T-helper 9 cell (primary cell): ENCODE measurements around the gene BCAS4.

Source experiments
- DNase-seq: peaks from one replicate; pipeline ENCODE4 v3.0.0-alpha.2; 2020

The BCAS4 gene

DNA sequence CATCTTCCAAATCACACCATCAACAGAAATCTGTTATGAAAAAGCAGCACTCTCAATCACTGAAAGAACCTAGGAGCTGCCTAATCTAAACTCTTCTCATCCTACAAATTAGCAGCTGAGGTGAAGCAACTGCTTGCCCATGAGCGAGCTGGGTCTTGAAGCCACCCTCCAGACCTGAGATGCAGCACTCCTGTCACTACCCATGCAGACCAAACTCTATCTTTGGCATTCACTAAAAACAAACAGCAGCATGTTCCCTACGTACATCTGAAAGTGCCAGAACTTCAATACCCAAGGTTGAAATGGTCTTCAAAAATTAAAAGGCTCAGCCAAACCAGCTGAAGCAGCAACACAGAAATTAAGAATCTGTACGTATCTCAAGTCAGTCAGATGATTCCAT is 122.1 kb downstream of the BCAS4 start:
- no peak for DNase-seq

DNA sequence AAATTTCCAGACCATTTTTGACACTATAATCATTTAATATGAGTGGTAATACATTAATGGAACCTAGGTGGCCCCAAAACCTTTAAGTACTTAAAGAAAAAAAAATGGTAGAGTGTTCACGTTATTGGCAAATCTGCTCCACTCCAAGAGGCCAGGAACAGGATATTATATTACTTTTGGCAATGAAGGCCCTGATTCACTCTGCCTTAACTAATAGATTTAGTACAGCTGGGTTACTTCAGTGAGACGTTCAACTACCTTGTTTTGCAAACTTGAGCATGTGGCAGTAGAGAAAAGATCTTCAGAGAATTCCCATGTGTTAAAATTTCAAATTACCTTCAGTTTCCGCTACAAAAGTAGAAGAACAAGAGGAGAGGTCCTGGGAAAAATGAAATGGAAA is 123.5 kb downstream of the BCAS4 start:
- DNase-seq: no peak

DNA sequence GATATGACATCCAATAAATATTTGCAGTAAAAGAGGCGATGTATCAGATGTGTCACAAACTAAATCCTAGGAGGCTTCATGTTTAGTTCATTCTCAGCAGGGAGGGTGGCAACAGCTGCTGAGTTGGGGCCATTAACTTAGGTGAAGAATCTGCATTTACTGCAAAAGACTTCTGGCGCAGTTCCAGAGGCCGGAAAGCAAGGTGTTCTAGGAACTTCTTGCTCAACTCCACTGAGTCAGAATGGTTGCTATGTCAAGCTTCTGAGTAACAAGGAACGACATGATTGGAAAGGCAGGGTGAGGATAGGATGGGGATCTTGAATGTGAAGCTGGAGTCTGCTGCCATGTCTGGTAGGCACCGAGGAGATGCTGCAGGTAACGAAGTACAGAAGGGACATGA is 124.7 kb downstream of the BCAS4 start:
- no peak for DNase-seq

- no peak for DNase-seq
Observed at GRCh38 chr20:50920997-50921396, 126.1 kb downstream of the BCAS4 start.

DNA sequence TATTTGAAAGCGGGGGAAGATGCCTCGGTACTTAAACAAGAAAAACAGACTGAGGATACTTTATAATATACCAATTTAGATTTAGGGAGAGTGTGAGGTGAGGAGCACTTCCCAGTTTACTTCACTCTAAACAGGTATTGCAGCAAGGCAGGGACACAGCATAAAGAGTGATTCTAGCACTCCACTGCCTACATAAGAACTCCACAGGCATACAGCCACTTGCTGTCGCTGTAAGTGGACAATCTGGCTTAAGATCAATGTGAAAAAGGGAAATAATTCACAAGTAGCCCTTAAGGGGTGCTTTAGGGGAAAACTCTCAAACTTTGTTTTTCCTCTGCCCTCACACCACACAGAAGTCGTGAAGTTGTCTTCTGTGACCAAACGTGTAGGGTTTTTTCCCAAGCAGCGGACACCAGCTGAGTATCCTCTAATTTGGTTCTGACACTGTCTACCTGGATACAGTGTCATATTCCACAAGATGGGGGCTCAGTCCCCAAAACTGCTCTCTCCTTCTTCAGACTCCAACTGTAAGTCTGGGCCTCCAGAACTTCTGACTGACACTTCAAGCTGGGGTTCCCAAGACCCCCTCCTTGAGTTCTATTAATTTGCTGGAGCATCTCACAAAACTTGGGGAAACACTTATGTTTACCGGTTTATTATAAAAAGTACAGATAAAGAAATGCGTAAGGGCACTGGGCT is 127.1 kb downstream of the BCAS4 start:
- DNase-seq: no peak

DNA sequence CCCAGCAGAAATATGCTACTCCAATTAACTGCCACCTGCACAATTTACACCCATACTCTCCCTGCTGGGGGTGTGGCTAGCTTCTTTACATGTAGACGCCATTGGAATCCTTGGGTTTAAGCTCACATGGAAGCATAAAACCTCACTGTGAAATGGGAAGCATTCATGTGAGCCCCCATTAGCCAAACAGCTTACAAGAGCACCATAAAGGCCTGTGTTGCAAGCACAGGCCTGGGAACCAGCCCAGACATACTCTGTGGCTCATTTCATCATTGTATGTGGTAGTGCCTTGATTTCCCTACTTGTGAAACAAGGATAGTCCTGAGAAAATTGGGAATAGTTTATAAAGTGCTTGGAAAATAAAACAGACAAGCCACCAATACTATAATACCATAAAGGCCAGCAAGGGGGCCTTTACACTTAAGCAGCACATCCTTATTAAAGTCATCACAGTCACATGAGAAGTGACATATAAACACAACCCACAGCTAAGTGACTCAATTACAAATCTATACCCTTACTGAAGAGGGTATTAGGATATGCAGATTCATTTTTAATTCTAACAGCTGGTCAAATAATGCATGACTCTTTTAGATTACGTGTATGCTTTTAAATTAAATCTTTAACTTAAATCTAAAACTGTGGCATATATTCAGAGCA is 129.5 kb downstream of the BCAS4 start:
- DNase-seq: no peak

DNA sequence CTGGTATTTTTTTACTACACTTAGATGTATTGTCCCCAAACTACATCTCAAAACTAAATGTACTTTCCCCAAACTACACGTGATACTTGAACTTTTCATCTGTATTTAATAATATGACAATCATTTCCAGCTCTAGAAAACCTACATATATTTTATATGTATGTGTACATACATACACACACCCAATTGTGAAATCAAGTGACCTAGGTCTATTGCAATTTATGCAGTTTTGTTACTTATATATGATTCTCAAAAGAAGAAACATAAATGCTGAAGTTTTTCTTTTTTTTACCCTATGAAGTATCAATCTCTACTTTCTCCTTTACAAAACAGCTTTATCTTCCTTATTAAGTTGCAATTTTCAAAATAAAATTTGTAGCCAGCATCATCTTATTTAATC is 131.7 kb downstream of the BCAS4 start:
- DNase-seq: no peak
